ENCODE measurements around the gene TBCD.

The TBCD gene

GRCh38 chr17:82754297-82755208 is 2.7 kb downstream of the TBCD start (continued):
- TF ChIP-seq, protein P1, sequence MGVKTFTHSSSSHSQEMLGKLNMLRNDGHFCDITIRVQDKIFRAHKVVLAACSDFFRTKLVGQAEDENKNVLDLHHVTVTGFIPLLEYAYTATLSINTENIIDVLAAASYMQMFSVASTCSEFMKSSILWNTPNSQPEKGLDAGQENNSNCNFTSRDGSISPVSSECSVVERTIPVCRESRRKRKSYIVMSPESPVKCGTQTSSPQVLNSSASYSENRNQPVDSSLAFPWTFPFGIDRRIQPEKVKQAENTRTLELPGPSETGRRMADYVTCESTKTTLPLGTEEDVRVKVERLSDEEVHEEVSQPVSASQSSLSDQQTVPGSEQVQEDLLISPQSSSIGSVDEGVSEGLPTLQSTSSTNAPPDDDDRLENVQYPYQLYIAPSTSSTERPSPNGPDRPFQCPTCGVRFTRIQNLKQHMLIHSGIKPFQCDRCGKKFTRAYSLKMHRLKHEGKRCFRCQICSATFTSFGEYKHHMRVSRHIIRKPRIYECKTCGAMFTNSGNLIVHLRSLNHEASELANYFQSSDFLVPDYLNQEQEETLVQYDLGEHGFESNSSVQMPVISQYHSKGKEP (tag by site-specific recombination; IDR thresholded peaks at IDR 0.05) = no peak
- no peak for TF ChIP-seq ZNF510 (tag by site-specific recombination; IDR thresholded peaks at IDR 0.05; ENCODE audit: insufficient replicate concordance)
- no peak for TF ChIP-seq ZNF704 (tag by site-specific recombination; IDR thresholded peaks at IDR 0.05)
- no peak for TF ChIP-seq ZNF146 (tag by site-specific recombination; IDR thresholded peaks at IDR 0.05)
- peak; percentile 44 for TF ChIP-seq SP3 (tag by site-specific recombination; IDR thresholded peaks at IDR 0.05)
- TF ChIP-seq ZNF26 (tag by site-specific recombination; IDR thresholded peaks at IDR 0.05) = no peak
- TF ChIP-seq ZNF394 (tag by site-specific recombination; IDR thresholded peaks at IDR 0.05; ENCODE audit: borderline replicate concordance) = no peak
- TF ChIP-seq, protein P2, sequence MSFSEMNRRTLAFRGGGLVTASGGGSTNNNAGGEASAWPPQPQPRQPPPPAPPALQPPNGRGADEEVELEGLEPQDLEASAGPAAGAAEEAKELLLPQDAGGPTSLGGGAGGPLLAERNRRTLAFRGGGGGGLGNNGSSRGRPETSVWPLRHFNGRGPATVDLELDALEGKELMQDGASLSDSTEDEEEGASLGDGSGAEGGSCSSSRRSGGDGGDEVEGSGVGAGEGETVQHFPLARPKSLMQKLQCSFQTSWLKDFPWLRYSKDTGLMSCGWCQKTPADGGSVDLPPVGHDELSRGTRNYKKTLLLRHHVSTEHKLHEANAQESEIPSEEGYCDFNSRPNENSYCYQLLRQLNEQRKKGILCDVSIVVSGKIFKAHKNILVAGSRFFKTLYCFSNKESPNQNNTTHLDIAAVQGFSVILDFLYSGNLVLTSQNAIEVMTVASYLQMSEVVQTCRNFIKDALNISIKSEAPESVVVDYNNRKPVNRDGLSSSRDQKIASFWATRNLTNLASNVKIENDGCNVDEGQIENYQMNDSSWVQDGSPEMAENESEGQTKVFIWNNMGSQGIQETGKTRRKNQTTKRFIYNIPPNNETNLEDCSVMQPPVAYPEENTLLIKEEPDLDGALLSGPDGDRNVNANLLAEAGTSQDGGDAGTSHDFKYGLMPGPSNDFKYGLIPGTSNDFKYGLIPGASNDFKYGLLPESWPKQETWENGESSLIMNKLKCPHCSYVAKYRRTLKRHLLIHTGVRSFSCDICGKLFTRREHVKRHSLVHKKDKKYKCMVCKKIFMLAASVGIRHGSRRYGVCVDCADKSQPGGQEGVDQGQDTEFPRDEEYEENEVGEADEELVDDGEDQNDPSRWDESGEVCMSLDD (tag by site-specific recombination; IDR thresholded peaks at IDR 0.05) = no peak
- TF ChIP-seq ZNF391 (tag by site-specific recombination; IDR thresholded peaks at IDR 0.05; ENCODE audit: borderline replicate concordance, low read depth) = no peak
- TF ChIP-seq, protein P3, sequence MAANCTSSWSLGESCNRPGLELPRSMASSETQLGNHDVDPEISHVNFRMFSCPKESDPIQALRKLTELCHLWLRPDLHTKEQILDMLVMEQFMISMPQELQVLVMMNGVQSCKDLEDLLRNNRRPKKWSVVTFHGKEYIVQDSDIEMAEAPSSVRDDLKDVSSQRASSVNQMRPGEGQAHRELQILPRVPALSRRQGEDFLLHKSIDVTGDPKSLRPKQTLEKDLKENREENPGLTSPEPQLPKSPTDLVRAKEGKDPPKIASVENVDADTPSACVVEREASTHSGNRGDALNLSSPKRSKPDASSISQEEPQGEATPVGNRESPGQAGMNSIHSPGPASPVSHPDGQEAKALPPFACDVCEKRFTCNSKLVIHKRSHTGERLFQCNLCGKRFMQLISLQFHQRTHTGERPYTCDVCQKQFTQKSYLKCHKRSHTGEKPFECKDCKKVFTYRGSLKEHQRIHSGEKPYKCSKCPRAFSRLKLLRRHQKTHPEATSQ (tag by site-specific recombination; IDR thresholded peaks at IDR 0.05) = no peak
- TF ChIP-seq ZBTB8A (tag by site-specific recombination; IDR thresholded peaks at IDR 0.05) = no peak
- no peak for TF ChIP-seq ZNF792 (tag by site-specific recombination; IDR thresholded peaks at IDR 0.05)
- no peak for TF ChIP-seq ZFP3 (tag by site-specific recombination; IDR thresholded peaks at IDR 0.05; ENCODE audit: low read depth)
- TF ChIP-seq, protein P4, sequence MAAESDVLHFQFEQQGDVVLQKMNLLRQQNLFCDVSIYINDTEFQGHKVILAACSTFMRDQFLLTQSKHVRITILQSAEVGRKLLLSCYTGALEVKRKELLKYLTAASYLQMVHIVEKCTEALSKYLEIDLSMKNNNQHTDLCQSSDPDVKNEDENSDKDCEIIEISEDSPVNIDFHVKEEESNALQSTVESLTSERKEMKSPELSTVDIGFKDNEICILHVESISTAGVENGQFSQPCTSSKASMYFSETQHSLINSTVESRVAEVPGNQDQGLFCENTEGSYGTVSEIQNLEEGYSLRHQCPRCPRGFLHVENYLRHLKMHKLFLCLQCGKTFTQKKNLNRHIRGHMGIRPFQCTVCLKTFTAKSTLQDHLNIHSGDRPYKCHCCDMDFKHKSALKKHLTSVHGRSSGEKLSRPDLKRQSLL (tag by site-specific recombination; IDR thresholded peaks at IDR 0.05) = no peak
- no peak for TF ChIP-seq ZNF449 (tag by site-specific recombination; IDR thresholded peaks at IDR 0.05)
- no peak for TF ChIP-seq ZNF530 (tag by site-specific recombination; IDR thresholded peaks at IDR 0.05; ENCODE audit: low read depth)
- no peak for TF ChIP-seq ZFP41 (tag by site-specific recombination; IDR thresholded peaks at IDR 0.05; ENCODE audit: borderline replicate concordance)
- TF ChIP-seq ZNF133 (tag by site-specific recombination; IDR thresholded peaks at IDR 0.05) = no peak
- TF ChIP-seq ZNF560 (tag by site-specific recombination; IDR thresholded peaks at IDR 0.05; ENCODE audit: borderline replicate concordance) = no peak
- TF ChIP-seq ZNF623 (tag by site-specific recombination; IDR thresholded peaks at IDR 0.05) = no peak
- TF ChIP-seq SP7 (tag by site-specific recombination; IDR thresholded peaks at IDR 0.05) = peak; percentile 61; the same call in 1 of the 2 replicates
- TF ChIP-seq ZNF48 (tag by site-specific recombination; IDR thresholded peaks at IDR 0.05) = no peak
- no peak for TF ChIP-seq KLF16 (tag by site-specific recombination; IDR thresholded peaks at IDR 0.05)
- TF ChIP-seq ZNF311 (tag by site-specific recombination; IDR thresholded peaks at IDR 0.05; ENCODE audit: borderline replicate concordance) = no peak
- no peak for TF ChIP-seq ZNF664 (tag by site-specific recombination; IDR thresholded peaks at IDR 0.05)
- TF ChIP-seq ZXDB (tag by site-specific recombination; IDR thresholded peaks at IDR 0.05) = no peak

All from HEK293 (cell line).